Endothelial cell of umbilical vein (primary cell): ENCODE results near the gene TMEM250. TPM values are rescaled to one million over a fixed set of nuclear protein-coding genes. Genes with fewer than 3 reads are reported as not detected.

Experiments used
- BruUV-seq: library from RNA; stranded (reverse); fragments of 400-500 nt; replicated peaks from 2 replicates; lab custom pipeline; 2021; lab: Mats Ljungman, UMichigan
- CTCF ChIA-PET: fragments of 300-600, 350-600 bp; sonication (Branson Sonifier 250); formaldehyde crosslinking; loops from one replicate; lab custom pipeline; 2021; ENCODE audit warnings: antibody characterized with exemption, inconsistent platforms; lab: Charles Lee
- POLR2A ChIA-PET: fragments of 300-600, 350-600 bp; sonication (Branson Sonifier 250); formaldehyde crosslinking; loops from one replicate; lab custom pipeline; 2021; ENCODE audit warnings: antibody characterized with exemption, inconsistent platforms; lab: Charles Lee
- DNase-seq: peaks from one replicate; pipeline ENCODE4 v3.0.0-alpha.2; 2011; ENCODE audit warnings: low read depth, low spot score
- FAIRE-seq: peaks from 2 replicates; lab custom pipeline; 2011; peaks lifted over from hg19 to GRCh38; lab: Jason Lieb, UNC
- H2AFZ ChIP-seq: 2 replicates; pipeline ENCODE4 v1.6.0; 2012; ENCODE audit warnings: low read depth, low read length, control low read depth, inconsistent platforms
- H3K27ac ChIP-seq: 2 replicates; pipeline ENCODE4 v1.5.1; 2011; ENCODE audit warnings: low read depth, mild to moderate bottlenecking, control low read depth, low read length, moderate library complexity; ENCODE audit not compliant: insufficient read depth
- H3K27me3 ChIP-seq, 2 experiments: 2 replicates each; pipeline versions ENCODE4 v1.6.0 to v1.6.1; 2011; ENCODE audit warnings: low read length in 2 of 2, mixed read lengths in 1 of 2; ENCODE audit not compliant: control insufficient read depth in 2 of 2, insufficient read depth in 2 of 2
- H3K36me3 ChIP-seq, 2 experiments: 2 replicates in 1 of 2; 3 replicates in 1 of 2; pipeline ENCODE4 v1.5.1; 2011; ENCODE audit warnings: low read length in 2 of 2, mild to moderate bottlenecking in 1 of 2, moderate library complexity in 1 of 2; ENCODE audit not compliant: control insufficient read depth in 2 of 2, insufficient read depth in 2 of 2; ENCODE audit errors: extremely low read depth in 1 of 2
- H3K4me1 ChIP-seq: 3 replicates; pipeline ENCODE4 v1.5.1; 2011; ENCODE audit warnings: mild to moderate bottlenecking, low read length; ENCODE audit not compliant: control insufficient read depth, insufficient read depth; ENCODE audit errors: extremely low read depth
- H3K4me2 ChIP-seq: 2 replicates; pipeline ENCODE4 v1.6.1; 2011; ENCODE audit warnings: low read length, control low read depth, mixed read lengths; ENCODE audit not compliant: insufficient read depth
- H3K4me3 ChIP-seq, 3 experiments: fragments of 200-600 bp in 1 of 3; sonication (generic), shearing (Covaris generic) in 1 of 3; replicated peaks in 1 of 3; 2 replicates each; pipeline ENCODE4 v1.5.1; 2011 to 2016; ENCODE audit warnings: control low read depth in 3 of 3, low read length in 3 of 3, mild to moderate bottlenecking in 2 of 3, inconsistent platforms in 1 of 3, low read depth in 1 of 3, moderate library complexity in 1 of 3; ENCODE audit not compliant: insufficient read depth in 1 of 3
- H3K79me2 ChIP-seq: 2 replicates; pipeline ENCODE4 v1.6.0; 2012; ENCODE audit warnings: low read length, inconsistent platforms; ENCODE audit not compliant: control insufficient read depth, insufficient read depth
- H3K9ac ChIP-seq: replicated peaks from 2 replicates; pipeline ENCODE3; 2011; ENCODE audit warnings: low read length, control low read depth; ENCODE audit not compliant: insufficient read depth; ENCODE audit errors: extremely low read depth
- H3K9me1 ChIP-seq: replicated peaks from 3 replicates; pipeline ENCODE4 v1.6.0; 2011; ENCODE audit warnings: mild to moderate bottlenecking, low read length; ENCODE audit not compliant: control insufficient read depth, insufficient read depth; ENCODE audit errors: extremely low read depth
- H3K9me3 ChIP-seq: replicated peaks from 2 replicates; pipeline ENCODE4 v1.5.1; 2012; ENCODE audit warnings: low read length, inconsistent platforms; ENCODE audit not compliant: control insufficient read depth, insufficient read depth
- H4K20me1 ChIP-seq: replicated peaks from 2 replicates; pipeline ENCODE3; 2011; ENCODE audit warnings: mild to moderate bottlenecking, low read length; ENCODE audit not compliant: control insufficient read depth, insufficient read depth; ENCODE audit errors: extremely low read depth
- CTCF ChIP-seq, 2 donors: IDR thresholded peaks; 1 replicate in 1 of 2; 2 replicates in 1 of 2; pipeline ENCODE4 v1.5.1; 2011; ENCODE audit warnings: low read length in 2 of 2, mild to moderate bottlenecking in 2 of 2, moderate library complexity in 2 of 2, control low read depth in 1 of 2, inconsistent platforms in 1 of 2, low read depth in 1 of 2; ENCODE audit not compliant: insufficient read depth in 1 of 2; ENCODE audit errors: extremely low read depth in 1 of 2
- EZH2 ChIP-seq: IDR thresholded peaks from 2 replicates; pipeline ENCODE4 v1.6.1; 2012; ENCODE audit warnings: borderline replicate concordance, low read depth, mild to moderate bottlenecking, moderate library complexity, low read length, inconsistent platforms; ENCODE audit not compliant: severe bottlenecking
- FOS ChIP-seq: IDR thresholded peaks from 2 replicates; pipeline ENCODE4 v1.6.1; 2011; ENCODE audit warnings: mild to moderate bottlenecking, low read length, moderate library complexity, borderline replicate concordance; ENCODE audit not compliant: insufficient read depth
- GATA2 ChIP-seq: IDR thresholded peaks from 2 replicates; pipeline ENCODE4 v1.7.0; 2011; ENCODE audit warnings: low read depth, mild to moderate bottlenecking, moderate library complexity, mixed read lengths, low read length; ENCODE audit not compliant: insufficient read length, insufficient read depth
- JUN ChIP-seq: IDR thresholded peaks from 2 replicates; pipeline ENCODE4 v1.6.1; 2011; ENCODE audit warnings: borderline replicate concordance, low read depth; ENCODE audit not compliant: insufficient read length, insufficient read depth
- MYC ChIP-seq: IDR thresholded peaks from one replicate; pipeline ENCODE4 v1.6.1; 2011; ENCODE audit warnings: mild to moderate bottlenecking, low read depth, low read length
- POLR2A ChIP-seq: IDR thresholded peaks from 2 replicates; pipeline ENCODE4 v1.6.1; 2012; ENCODE audit warnings: low read depth, mild to moderate bottlenecking, control low read depth, low read length
- dilution Hi-C: fragments of 300-500 bp; cut with MboI; formaldehyde crosslinking; loops from one replicate; pipeline ENCODE4 v1.15.0; 2019; ENCODE audit warnings: low sequenced_read_pairs; ENCODE audit not compliant: extremely low pct_ligation_motif_present
- intact Hi-C: fragments of 100-400 bp; cut with micrococcal nuclease; formaldehyde crosslinking; loops from one replicate; pipeline ENCODE4 v1.10.0; 2022
- polyA plus RNA-seq, 4 experiments: library from polyadenylated mRNA; depleted of rRNA in 3 of 4; stranded (reverse) in 3 of 4; unstranded in 1 of 4; fragments of >200 nt; gene quantifications; 2 replicates each; pipeline versions ENCODE4 v1.2.1 to v1.2.3, GENCODE V29; 2011 to 2012; ENCODE audit warnings: missing spikeins in 1 of 4
- total RNA-seq: library from RNA; stranded (reverse); gene quantifications from 2 replicates; pipeline ENCODE4 v1.2.3, GENCODE V29; 2021
- TF ChIP-seq, protein P1 (sequence below): IDR thresholded peaks from 2 replicates; pipeline ENCODE4 v1.6.1; 2011; ENCODE audit not compliant: insufficient read depth, insufficient read length

The TMEM250 gene
- total and polyA plus RNA-seq, 2 donors (not counting 3 experiments of a cell fraction or from before 2014, with no cell fraction given): 24.9 to 49.9 TPM

GRCh38 chr9:136115641-136116359 lies 2.9 kb downstream of the TMEM250 start:
- TF ChIP-seq MYC (no peak), JUN (no peak), POLR2A (no peak), FOS (no peak), CTCF (IDR thresholded peaks at IDR 0.05; ENCODE audit: extremely low read depth in 1 of 2, insufficient read depth in 1 of 2, low read depth in 1 of 2, low read length in 2 of 2) (no peak), EZH2 (no peak), GATA2 (no peak)
- TF ChIP-seq, protein P1, sequence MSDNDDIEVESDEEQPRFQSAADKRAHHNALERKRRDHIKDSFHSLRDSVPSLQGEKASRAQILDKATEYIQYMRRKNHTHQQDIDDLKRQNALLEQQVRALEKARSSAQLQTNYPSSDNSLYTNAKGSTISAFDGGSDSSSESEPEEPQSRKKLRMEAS: no peak
- FAIRE-seq (no peak), DNase-seq (no peak)
- no TSS peak for BruUV-seq
- ChIA-PET CTCF (interaction anchor here (1.9 kb wide), 1 partner anchor 148 kb away, joined by 4 read pairs; no protein-coding TSS in a partner anchor), POLR2A (no interaction called here)
- intact Hi-C loops: loop anchor here (5.0 kb wide), 1 partner anchor 108 kb away; no protein-coding TSS in a partner anchor
- Histone ChIP-seq H3K27me3 (no peaks in the 10 kb centered on the region), H3K9me3 (no peaks in the 10 kb centered on the region), H3K36me3 (peaks cover 0 to 14% of the 10 kb centered on the region in 2 experiments), H3K4me3 (no peak overlapping the region), H4K20me1 (no peaks in the 10 kb centered on the region), H3K4me1 (peaks cover 12% of the 10 kb centered on the region), H3K9me1 (no peaks in the 10 kb centered on the region), H3K79me2 (peaks cover 16% of the 10 kb centered on the region), H3K9ac (no peak overlapping the region), H2AFZ (no peak overlapping the region), H3K27ac (no peak overlapping the region), H3K4me2 (no peak overlapping the region)
- dilution Hi-C loops: no loop called here
